Spleen (tissue), 11 donors: ENCODE measurements around the gene SLC9C2. TPM values are rescaled to one million over a fixed set of nuclear protein-coding genes. Genes with fewer than 3 reads are reported as not detected.

Experiments used
- DNase-seq: peaks from one replicate; pipeline ENCODE4 v3.0.0-alpha.2; 2020
- H3K27ac ChIP-seq, 8 donors: fragments of 200-600 bp; sonication (generic) in 7 of 8; 1 replicate in 4 of 8; 2 replicates in 4 of 8; pipeline versions ENCODE4 v1.5.0 to v1.8.0; 2016 to 2021; ENCODE audit warnings: inconsistent platforms in 4 of 8, mild to moderate bottlenecking in 4 of 8, moderate library complexity in 1 of 8
- H3K27me3 ChIP-seq, 7 donors: fragments of 200-600 bp; sonication (generic) in 6 of 7; replicated peaks in 1 of 7; 1 replicate in 4 of 7; 2 replicates in 3 of 7; pipeline versions ENCODE4 v1.5.0 to v1.8.0; 2016 to 2021; ENCODE audit warnings: inconsistent platforms in 3 of 7, mild to moderate bottlenecking in 1 of 7
- H3K36me3 ChIP-seq, 6 donors: fragments of 200-600 bp; sonication (generic) in 5 of 6; 1 replicate in 4 of 6; 2 replicates in 2 of 6; pipeline versions ENCODE4 v1.5.0 to v1.8.0; 2016 to 2021; ENCODE audit warnings: inconsistent platforms in 2 of 6
- H3K4me1 ChIP-seq, 6 donors: fragments of 200-600 bp; sonication (generic) in 5 of 6; 1 replicate in 3 of 6; 2 replicates in 3 of 6; pipeline versions ENCODE4 v1.5.0 to v1.8.0; 2016 to 2021; ENCODE audit warnings: inconsistent platforms in 3 of 6
- H3K4me3 ChIP-seq, 8 donors: fragments of 200-600 bp; sonication (generic) in 7 of 8; 1 replicate in 4 of 8; 2 replicates in 4 of 8; pipeline versions ENCODE4 v1.5.0 to v1.8.0; 2016 to 2021; ENCODE audit warnings: inconsistent platforms in 4 of 8, mild to moderate bottlenecking in 4 of 8, moderate library complexity in 2 of 8
- H3K9me3 ChIP-seq, 8 donors: fragments of 200-600 bp; sonication (generic) in 7 of 8; 1 replicate in 4 of 8; 2 replicates in 4 of 8; pipeline versions ENCODE4 v1.5.0 to v1.8.0; 2016 to 2021; ENCODE audit warnings: inconsistent platforms in 4 of 8
- POLR2A ChIP-seq, 3 donors: fragments of 450-650 bp; IDR thresholded peaks; one replicate each; pipeline ENCODE4 v1.5.1; 2017; ENCODE audit warnings: antibody characterized with exemption in 3 of 3, mild to moderate bottlenecking in 1 of 3
- POLR2AphosphoS5 ChIP-seq, 3 donors: sonication (generic); formaldehyde crosslinking; IDR thresholded peaks; one replicate each; pipeline ENCODE4 v1.5.1; 2017; ENCODE audit warnings: antibody characterized with exemption in 3 of 3
- WGBS, 5 donors: extraction: QIAGEN DNeasy Blood & Tissue Kit in 3 of 5; methylation state at CpG; one replicate each; pipeline versions ENCODE4 v1.1.5 to v1.1.7; 2013 to 2018; 5-methylcytosine and 5-hydroxymethylcytosine counted together
- intact Hi-C: fragments of 100-400 bp; cut with DNase I; formaldehyde crosslinking; loops from one replicate; pipeline ENCODE4 v1.15.0; 2023; ENCODE audit warnings: low total_unique reads
- polyA plus RNA-seq, 3 donors: library from polyadenylated mRNA; stranded (reverse); fragments of 200-250 nt; gene quantifications; one replicate each; pipeline ENCODE4 v1.2.1, GENCODE V29; 2013
- total RNA-seq, 7 donors: library from RNA; depleted of rRNA in 3 of 7; stranded (reverse); fragments of >200 nt in 3 of 7; fragmentation: NEBNext Ultra II Directional in 4 of 7; extraction: Animal tissue kit (Norgen Biotek cat#: 25700) in 4 of 7; gene quantifications; one replicate each; pipeline versions ENCODE4 v1.1.0 to v1.2.1, GENCODE V29; 2016 to 2021
- TF ChIP-seq, protein P1 (sequence below), 11 experiments: fragments of 200-600 bp in 7 of 11; fragments of 450-650 bp in 4 of 11; sonication (generic) in 4 of 11; IDR thresholded peaks in 8 of 11; conservative IDR thresholded peaks in 3 of 11; 1 replicate in 7 of 11; 2 replicates in 4 of 11; pipeline versions ENCODE4 v1.4.0 to v1.8.0; 2016 to 2021; ENCODE audit warnings: antibody characterized with exemption in 11 of 11, inconsistent platforms in 4 of 11, mild to moderate bottlenecking in 1 of 11
- donor health status: healthy with polysubstance abuse.
- donor health status: DM: no; HTN: no; CAD: no; lungs with moderate emphysema.
- donor health status: DM: no; HTN: no; CAD: no.
- donor health status: Bipolar disorder and iron deficiency.
- donor health status: healthy.
- donor health status: DM: no; HTN: no; CAD: no.
- donor health status: DM: yes; HTN: yes; CAD: no.

The SLC9C2 gene
- total and polyA plus RNA-seq, 10 donors: 0.03 to 2.0 (median 0.82) TPM; not detected in 1

GRCh38 chr1:173551699-173552098, 51.2 kb downstream of the SLC9C2 start:
- Histone ChIP-seq H3K9me3 (no peaks in the 10 kb centered on the region), H3K27ac (peak overlapping the region in 3 of 8 donors; percentile 7 to 65 (median 48)), H3K36me3 (no peaks in the 10 kb centered on the region), H3K27me3 (no peaks in the 10 kb centered on the region), H3K4me3 (no peak overlapping the region), H3K4me1 (peaks cover 0 to 6% (median 0%) of the 10 kb centered on the region in 6 donors)
- no peak for DNase-seq
- intact Hi-C loops: no loop called here
- TF ChIP-seq POLR2AphosphoS5 (IDR thresholded peaks at IDR 0.05) (no peak), POLR2A (IDR thresholded peaks at IDR 0.05) (no peak)
- TF ChIP-seq, protein P1, sequence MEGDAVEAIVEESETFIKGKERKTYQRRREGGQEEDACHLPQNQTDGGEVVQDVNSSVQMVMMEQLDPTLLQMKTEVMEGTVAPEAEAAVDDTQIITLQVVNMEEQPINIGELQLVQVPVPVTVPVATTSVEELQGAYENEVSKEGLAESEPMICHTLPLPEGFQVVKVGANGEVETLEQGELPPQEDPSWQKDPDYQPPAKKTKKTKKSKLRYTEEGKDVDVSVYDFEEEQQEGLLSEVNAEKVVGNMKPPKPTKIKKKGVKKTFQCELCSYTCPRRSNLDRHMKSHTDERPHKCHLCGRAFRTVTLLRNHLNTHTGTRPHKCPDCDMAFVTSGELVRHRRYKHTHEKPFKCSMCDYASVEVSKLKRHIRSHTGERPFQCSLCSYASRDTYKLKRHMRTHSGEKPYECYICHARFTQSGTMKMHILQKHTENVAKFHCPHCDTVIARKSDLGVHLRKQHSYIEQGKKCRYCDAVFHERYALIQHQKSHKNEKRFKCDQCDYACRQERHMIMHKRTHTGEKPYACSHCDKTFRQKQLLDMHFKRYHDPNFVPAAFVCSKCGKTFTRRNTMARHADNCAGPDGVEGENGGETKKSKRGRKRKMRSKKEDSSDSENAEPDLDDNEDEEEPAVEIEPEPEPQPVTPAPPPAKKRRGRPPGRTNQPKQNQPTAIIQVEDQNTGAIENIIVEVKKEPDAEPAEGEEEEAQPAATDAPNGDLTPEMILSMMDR (IDR thresholded peaks at IDR 0.05 in 8 of 11, conservative IDR thresholded peaks at IDR 0.05 in 3 of 11): no peak
- WGBS, 5 donors: 86 to 97% (median 90%) methylated on average over 3 of the region's 3 CpGs

DNA sequence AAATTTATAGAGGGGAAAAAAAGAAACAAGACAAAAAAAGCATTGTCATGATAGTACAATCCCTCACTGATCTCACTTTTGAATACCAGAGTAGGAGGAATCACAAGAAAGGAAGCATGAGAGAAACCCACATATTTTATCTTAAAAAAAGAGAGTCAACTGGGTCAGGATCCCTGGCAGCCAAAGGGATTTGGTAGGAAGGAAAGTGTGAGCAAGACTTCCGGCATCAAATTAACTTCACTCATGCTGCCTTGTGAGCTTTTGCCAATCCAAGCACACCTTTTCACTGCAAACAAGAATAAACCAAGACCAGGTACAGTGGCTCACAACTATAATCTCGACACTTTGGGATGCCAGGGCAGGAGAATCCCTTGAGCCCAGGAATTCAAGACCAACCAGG, 53.1 kb downstream of the SLC9C2 start:
- no peak for DNase-seq
- Histone ChIP-seq H3K27me3 (no peaks in the 10 kb centered on the region), H3K36me3 (no peaks in the 10 kb centered on the region), H3K9me3 (no peaks in the 10 kb centered on the region), H3K27ac (peak overlapping the region in 1 of 8 donors; percentile 65), H3K4me3 (no peak overlapping the region), H3K4me1 (peaks cover 0 to 6% (median 0%) of the 10 kb centered on the region in 6 donors)
- intact Hi-C loops: no loop called here
- WGBS, 5 donors: 76 to 89% (median 83%) methylated on average over 2 of the region's 2 CpGs
- TF ChIP-seq, protein P1 (IDR thresholded peaks at IDR 0.05 in 8 of 11, conservative IDR thresholded peaks at IDR 0.05 in 3 of 11): no peak
- TF ChIP-seq POLR2AphosphoS5 (IDR thresholded peaks at IDR 0.05) (no peak), POLR2A (IDR thresholded peaks at IDR 0.05) (no peak)

GRCh38 chr1:173545688-173546087, 57.2 kb downstream of the SLC9C2 start:
- Histone ChIP-seq H3K4me1 (no peaks in the 10 kb centered on the region), H3K27me3 (no peaks in the 10 kb centered on the region), H3K4me3 (no peak overlapping the region), H3K27ac (no peak overlapping the region), H3K9me3 (peaks cover 0 to 7% (median 0%) of the 10 kb centered on the region in 8 donors), H3K36me3 (no peaks in the 10 kb centered on the region)
- intact Hi-C loops: no loop called here
- 47 to 91% (median 80%) methylated on average over 3 of the region's 3 CpGs for WGBS, 5 donors
- DNase-seq: no peak
- TF ChIP-seq POLR2A (IDR thresholded peaks at IDR 0.05) (no peak), POLR2AphosphoS5 (IDR thresholded peaks at IDR 0.05) (no peak)
- TF ChIP-seq, protein P1 (IDR thresholded peaks at IDR 0.05 in 8 of 11, conservative IDR thresholded peaks at IDR 0.05 in 3 of 11): no peak

DNA sequence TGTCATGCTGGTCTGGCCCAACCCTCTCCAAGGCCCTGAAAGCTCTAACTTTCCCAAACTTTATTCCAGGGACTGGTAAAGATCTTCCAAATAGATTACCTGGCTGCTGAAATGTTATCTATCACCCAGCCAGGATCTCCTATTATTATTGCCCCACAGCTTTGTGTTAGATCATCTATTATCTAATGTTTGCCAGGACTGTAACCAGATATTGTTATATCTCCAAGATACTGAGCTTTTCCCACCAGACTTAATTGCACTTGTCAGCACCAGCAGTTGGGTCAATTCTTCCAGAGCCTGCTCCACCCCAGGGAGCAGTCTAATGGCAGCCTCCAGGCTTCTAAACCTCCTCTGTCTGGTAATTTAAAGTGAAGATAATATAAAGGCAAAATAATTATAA, 66.6 kb downstream of the SLC9C2 start:
- intact Hi-C loops: no loop called here
- H3K9me3 ChIP-seq: no peaks in the 10 kb centered on the region
- H3K27ac ChIP-seq: no peak overlapping the region
- H3K4me3 ChIP-seq: no peak overlapping the region
- no peaks in the 10 kb centered on the region for H3K36me3 ChIP-seq
- TF ChIP-seq, protein P1 (IDR thresholded peaks at IDR 0.05 in 8 of 11, conservative IDR thresholded peaks at IDR 0.05 in 3 of 11): no peak
- TF ChIP-seq POLR2A (IDR thresholded peaks at IDR 0.05): no peak
- no peak for TF ChIP-seq POLR2AphosphoS5 (IDR thresholded peaks at IDR 0.05)
- DNase-seq: no peak
- H3K4me1 ChIP-seq: peaks cover 0 to 10% (median 0%) of the 10 kb centered on the region in 6 donors
- no peaks in the 10 kb centered on the region for H3K27me3 ChIP-seq
